OCI-LY7 (cell line): Measurements from ENCODE around the gene BCL3. TPM values are rescaled to one million over a fixed set of nuclear protein-coding genes. Genes with fewer than 3 reads are reported as not detected.
"Not testable (repeated sequence)": the region's sequence is repeated elsewhere in the genome, so short reads cannot be mapped to it uniquely, and the experiment has no call there.

Experiments used
- BruUV-seq: library from RNA; stranded (reverse); fragments of 400-500 nt; replicated peaks from 2 replicates; lab custom pipeline; 2021; lab: Mats Ljungman, UMichigan
- CTCF ChIA-PET: fragments of 300-600 bp; sonication (Branson Sonifier 250); formaldehyde crosslinking; loops from one replicate; lab custom pipeline; 2022; ENCODE audit warnings: antibody characterized with exemption; ENCODE audit not compliant: unreplicated experiment; lab: Charles Lee
- POLR2A ChIA-PET: fragments of 300-600 bp; sonication (Branson Sonifier 250); formaldehyde crosslinking; loops from one replicate; lab custom pipeline; 2022; ENCODE audit warnings: antibody characterized with exemption; lab: Charles Lee
- DNase-seq: peaks from one replicate; pipeline ENCODE4 v3.0.0-alpha.2; 2015; ENCODE audit warnings: low spot score
- H2AFZ ChIP-seq: fragments of 200-600 bp; sonication (generic), shearing (Covaris generic); 2 replicates; pipeline ENCODE4 v1.6.1; 2014; ENCODE audit warnings: mild to moderate bottlenecking, antibody characterized with exemption, low read length, moderate library complexity
- H3K27ac ChIP-seq: fragments of 200-600 bp; sonication (generic); 2 replicates; pipeline ENCODE4 v1.5.1; 2014; ENCODE audit warnings: mixed run types, low read depth, mild to moderate bottlenecking, moderate library complexity, low read length, inconsistent platforms; ENCODE audit not compliant: poor library complexity, severe bottlenecking
- H3K36me3 ChIP-seq: fragments of 200-600 bp; sonication (generic); 2 replicates; pipeline ENCODE4 v1.6.1; 2014; ENCODE audit warnings: mild to moderate bottlenecking, antibody characterized with exemption, low read length, moderate library complexity, mixed read lengths; ENCODE audit not compliant: insufficient read depth
- H3K4me1 ChIP-seq: fragments of 200-600 bp; sonication (generic); 2 replicates; pipeline ENCODE4 v1.5.1; 2014; ENCODE audit warnings: mild to moderate bottlenecking, low read length; ENCODE audit not compliant: insufficient read depth, poor library complexity, severe bottlenecking
- H3K4me2 ChIP-seq: fragments of 200-600 bp; sonication (generic); 2 replicates; pipeline ENCODE4 v1.6.1; 2014; ENCODE audit warnings: mild to moderate bottlenecking, low read length
- H3K4me3 ChIP-seq: fragments of 200-600 bp; sonication (generic); 2 replicates; pipeline ENCODE4 v1.5.1; 2014; ENCODE audit warnings: mild to moderate bottlenecking, low read depth, low read length; ENCODE audit not compliant: poor library complexity, severe bottlenecking
- H3K79me2 ChIP-seq: fragments of 200-600 bp; sonication (generic); 2 replicates; pipeline ENCODE4 v1.6.1; 2016; ENCODE audit warnings: low read depth, mild to moderate bottlenecking, low read length, moderate library complexity, mixed read lengths; ENCODE audit not compliant: insufficient read depth
- H3K9me2 ChIP-seq: fragments of 200-600 bp; sonication (generic); 2 replicates; pipeline ENCODE4 v1.6.1; 2016; ENCODE audit warnings: mild to moderate bottlenecking, low read length, mixed read lengths; ENCODE audit not compliant: insufficient read depth
- H3K9me3 ChIP-seq: fragments of 200-600 bp; sonication (generic); 2 replicates; pipeline ENCODE4 v1.6.1; 2014; ENCODE audit warnings: mild to moderate bottlenecking, mixed run types, low read length, mixed read lengths
- H4K20me1 ChIP-seq: fragments of 200-600 bp; sonication (generic); 2 replicates; pipeline ENCODE4 v1.6.1; 2014; ENCODE audit warnings: mild to moderate bottlenecking, antibody characterized with exemption, low read length, moderate library complexity, mixed read lengths; ENCODE audit not compliant: insufficient read depth
- EZH2phosphoT487 ChIP-seq: fragments of 200-600 bp; sonication (generic); IDR thresholded peaks from 2 replicates; pipeline ENCODE4 v1.6.1; 2018; ENCODE audit warnings: low read depth, borderline replicate concordance, mild to moderate bottlenecking, mixed run types, antibody characterized with exemption, low read length, moderate library complexity, mixed read lengths
- intact Hi-C: fragments of 100-400 bp; cut with micrococcal nuclease; formaldehyde crosslinking; loops from one replicate; pipeline ENCODE4 v1.10.0; 2022; ENCODE audit not compliant: unreplicated experiment
- total RNA-seq, 2 experiments: library from RNA; depleted of rRNA in 1 of 2; stranded (reverse); fragments of >200 nt in 1 of 2; shearing (Covaris generic) in 1 of 2; gene quantifications; 2 replicates each; pipeline ENCODE4 v1.2.3, GENCODE V29; 2014 to 2022
- TF ChIP-seq, protein P1 (sequence below): fragments of 200-600 bp; sonication (generic); conservative IDR thresholded peaks from 2 replicates; pipeline ENCODE4 v1.5.1; 2014; ENCODE audit warnings: mild to moderate bottlenecking, antibody characterized with exemption, low read length, moderate library complexity, mixed read lengths

The BCL3 gene
- total RNA-seq, 2 experiments from 2014 or later = 10.2 to 18.6 TPM

DNA sequence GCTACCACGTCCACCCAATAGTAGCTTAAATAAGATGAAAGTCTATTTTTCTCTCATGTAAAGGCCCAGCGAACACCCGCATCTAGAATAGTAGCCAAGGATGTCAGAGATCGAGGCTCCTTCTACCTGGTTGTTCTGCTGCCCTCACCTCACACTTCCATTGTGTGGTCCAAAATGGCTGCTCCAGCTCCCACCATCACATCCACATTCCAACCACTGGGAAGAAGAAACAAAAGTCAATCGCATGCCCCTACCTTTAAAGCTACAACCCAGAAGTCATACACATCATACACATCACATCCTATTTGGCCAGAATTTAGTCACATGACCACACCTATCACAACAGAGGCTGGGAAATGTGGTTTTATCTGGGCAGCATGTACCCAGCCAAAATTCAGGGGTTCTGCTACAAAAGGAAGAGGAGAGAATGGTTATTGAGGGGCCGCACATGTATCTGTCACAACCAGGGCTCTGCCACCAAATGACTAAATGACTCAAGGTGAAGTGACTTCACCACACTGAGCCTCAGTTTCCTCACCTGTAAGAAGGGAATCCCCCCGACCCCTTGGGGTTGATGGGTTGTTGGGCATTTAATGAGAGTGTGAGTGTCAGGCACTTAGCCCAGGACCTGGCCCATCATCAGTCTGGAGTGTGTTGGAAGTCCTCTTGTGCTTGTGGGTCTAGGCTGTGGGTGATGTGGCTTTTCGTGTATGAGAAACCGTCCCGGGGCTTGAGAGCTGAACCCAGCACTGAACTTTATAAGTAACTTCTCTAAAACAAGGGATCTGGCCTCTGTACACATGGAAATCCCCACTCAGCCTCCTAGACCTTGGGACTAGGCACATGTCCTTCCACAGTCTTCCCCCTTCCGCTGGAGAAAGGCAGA is 19.0 kb downstream of the BCL3 start:
- H3K4me2 ChIP-seq = no peak overlapping the region
- H3K4me1 ChIP-seq = peaks cover 11% of the 10 kb centered on the region
- H3K9me3 ChIP-seq = no peaks in the 10 kb centered on the region
- no peaks in the 10 kb centered on the region for H3K9me2 ChIP-seq
- DNase-seq = no peak
- no peaks in the 10 kb centered on the region for H3K36me3 ChIP-seq
- H2AFZ ChIP-seq = no peak overlapping the region
- CTCF ChIA-PET = interaction anchor here (1.7 kb wide), 1 partner anchor 44 kb away, joined by 4 read pairs; no protein-coding TSS in a partner anchor
- H3K79me2 ChIP-seq = no peaks in the 10 kb centered on the region
- no peaks in the 10 kb centered on the region for H4K20me1 ChIP-seq
- no peak overlapping the region for H3K27ac ChIP-seq
- POLR2A ChIA-PET = no interaction called here
- H3K4me3 ChIP-seq = no peak overlapping the region
- no TSS peak for BruUV-seq
- intact Hi-C loops = no loop called here
- TF ChIP-seq, protein P1, sequence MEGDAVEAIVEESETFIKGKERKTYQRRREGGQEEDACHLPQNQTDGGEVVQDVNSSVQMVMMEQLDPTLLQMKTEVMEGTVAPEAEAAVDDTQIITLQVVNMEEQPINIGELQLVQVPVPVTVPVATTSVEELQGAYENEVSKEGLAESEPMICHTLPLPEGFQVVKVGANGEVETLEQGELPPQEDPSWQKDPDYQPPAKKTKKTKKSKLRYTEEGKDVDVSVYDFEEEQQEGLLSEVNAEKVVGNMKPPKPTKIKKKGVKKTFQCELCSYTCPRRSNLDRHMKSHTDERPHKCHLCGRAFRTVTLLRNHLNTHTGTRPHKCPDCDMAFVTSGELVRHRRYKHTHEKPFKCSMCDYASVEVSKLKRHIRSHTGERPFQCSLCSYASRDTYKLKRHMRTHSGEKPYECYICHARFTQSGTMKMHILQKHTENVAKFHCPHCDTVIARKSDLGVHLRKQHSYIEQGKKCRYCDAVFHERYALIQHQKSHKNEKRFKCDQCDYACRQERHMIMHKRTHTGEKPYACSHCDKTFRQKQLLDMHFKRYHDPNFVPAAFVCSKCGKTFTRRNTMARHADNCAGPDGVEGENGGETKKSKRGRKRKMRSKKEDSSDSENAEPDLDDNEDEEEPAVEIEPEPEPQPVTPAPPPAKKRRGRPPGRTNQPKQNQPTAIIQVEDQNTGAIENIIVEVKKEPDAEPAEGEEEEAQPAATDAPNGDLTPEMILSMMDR = no peak
- no peak for TF ChIP-seq EZH2phosphoT487

DNA sequence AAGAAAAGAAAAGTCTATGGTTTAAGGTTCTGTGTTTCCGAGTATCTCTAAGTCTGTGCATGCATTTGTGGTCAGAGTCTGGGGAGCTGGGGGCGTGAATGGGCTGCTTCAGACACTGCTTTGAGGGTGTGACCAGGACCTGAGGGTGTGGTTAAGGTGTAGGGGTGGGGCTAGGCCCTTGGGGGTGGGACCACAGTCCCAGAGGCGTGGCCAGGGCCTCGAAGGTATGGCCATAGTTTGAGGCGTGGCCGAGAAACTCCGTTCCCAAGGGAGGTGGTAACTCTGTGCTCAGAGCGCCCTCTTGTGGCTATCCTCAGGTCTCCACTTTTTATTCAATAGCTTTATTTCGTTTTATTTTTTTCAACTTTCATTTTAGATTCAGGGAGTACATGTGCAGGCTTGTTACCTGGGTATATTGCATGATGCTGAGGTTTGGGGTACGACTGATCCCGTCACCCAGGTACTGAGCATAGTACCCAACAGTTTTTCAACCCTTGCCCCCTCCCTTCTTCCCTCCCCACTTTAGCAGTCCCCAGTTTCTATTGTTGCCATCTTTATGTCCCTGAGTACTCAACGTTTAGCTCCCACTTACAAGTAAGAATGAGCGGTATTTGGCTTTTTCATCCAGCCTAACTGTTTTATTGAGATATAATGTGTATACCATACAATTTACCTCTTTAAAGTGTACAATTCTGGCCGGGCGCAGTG is 22.2 kb downstream of the BCL3 start:
- Histone ChIP-seq H3K4me3 (peak overlapping the region; percentile 50), H4K20me1 (no peaks in the 10 kb centered on the region), H3K4me1 (peaks cover 11% of the 10 kb centered on the region), H3K27ac (no peak overlapping the region), H3K9me2 (no peaks in the 10 kb centered on the region), H3K36me3 (no peaks in the 10 kb centered on the region), H2AFZ (peak overlapping the region; percentile 71; the same call in 1 of the 2 replicates), H3K9me3 (no peaks in the 10 kb centered on the region), H3K4me2 (peak overlapping the region; percentile 71), H3K79me2 (no peaks in the 10 kb centered on the region)
- POLR2A ChIA-PET = interaction anchor here (0.6 to 2.0 kb wide), 3 partner anchors 47 to 54 kb away, joined by 4 to 8 read pairs (median 5); no protein-coding TSS in a partner anchor
- TF ChIP-seq, protein P1 = peak; percentile 91
- TF ChIP-seq EZH2phosphoT487 = no peak
- DNase-seq = peak; percentile 98
- intact Hi-C loops = loop anchor here (1.0 kb wide), 2 partner anchors 46 to 81 kb away; no protein-coding TSS in a partner anchor
- BruUV-seq = no TSS peak
- CTCF ChIA-PET = interaction anchor here (0.8 to 1.5 kb wide), 6 partner anchors 14 to 48 kb away, joined by 3 to 9 read pairs (median 3); no protein-coding TSS in a partner anchor

DNA sequence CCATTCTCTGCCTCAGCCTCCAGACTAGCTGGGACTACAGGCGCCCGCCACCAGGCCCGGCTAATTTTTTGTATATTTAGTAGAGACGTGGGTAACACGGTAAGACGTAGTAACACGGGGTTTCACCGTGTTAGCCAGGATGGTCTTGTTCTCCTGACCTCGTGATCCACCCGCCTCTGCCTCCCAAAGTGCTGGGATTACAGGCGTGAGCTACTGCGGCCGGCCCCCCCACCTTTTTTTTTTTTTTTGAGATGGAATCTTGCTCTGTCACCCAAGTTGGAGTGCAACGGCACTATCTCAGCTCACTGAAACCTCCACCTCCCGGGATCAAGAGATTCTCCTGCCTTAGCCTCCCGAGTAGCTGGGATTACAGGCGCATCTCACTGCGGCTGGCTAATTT is 23.6 kb downstream of the BCL3 start:
- H3K9me3 ChIP-seq, H3K4me2 ChIP-seq, DNase-seq, H4K20me1 ChIP-seq, H2AFZ ChIP-seq, intact Hi-C loops, H3K9me2 ChIP-seq, BruUV-seq, H3K36me3 ChIP-seq, H3K4me3 ChIP-seq, H3K79me2 ChIP-seq, H3K27ac ChIP-seq, CTCF ChIA-PET: not testable (repeated sequence)
- peaks cover 11% of the 10 kb centered on the region for H3K4me1 ChIP-seq
- POLR2A ChIA-PET = interaction anchor here (0.6 kb wide), 5 partner anchors 32 to 887 kb away, joined by 3 to 5 read pairs (median 4); no protein-coding TSS in a partner anchor
